ENCODE results near the gene FAM149A. TPM values are rescaled to one million over a fixed set of nuclear protein-coding genes. Genes with fewer than 3 reads are reported as not detected.

Gene FAM149A
- total RNA-seq, 2 experiments from 2014 or later: not detected

GRCh38 chr4:186121057-186121456 lies 16.6 kb downstream of the FAM149A start:
- no TSS peak for BruUV-seq (replicated peaks)
- no peaks in the 10 kb centered on the region for H3K9me2 ChIP-seq (ENCODE audit: insufficient read depth, low read length)
- intact Hi-C loops (cut with micrococcal nuclease; ENCODE audit: unreplicated experiment): no loop called here
- no peaks in the 10 kb centered on the region for H3K79me2 ChIP-seq (ENCODE audit: insufficient read depth, low read depth, low read length)
- H3K27ac ChIP-seq (ENCODE audit: low read depth, low read length, poor library complexity, severe bottlenecking): no peak overlapping the region
- H4K20me1 ChIP-seq (ENCODE audit: insufficient read depth, low read length): no peaks in the 10 kb centered on the region
- no peaks in the 10 kb centered on the region for H3K36me3 ChIP-seq (ENCODE audit: insufficient read depth, low read length)
- ChIA-PET CTCF (ENCODE audit: unreplicated experiment) (no interaction called here), POLR2A (no interaction called here)
- H3K9me3 ChIP-seq (ENCODE audit: low read length): no peaks in the 10 kb centered on the region
- H2AFZ ChIP-seq (ENCODE audit: low read length): no peak overlapping the region
- no peak for TF ChIP-seq EZH2phosphoT487 (IDR thresholded peaks at IDR 0.05; ENCODE audit: borderline replicate concordance, low read depth, low read length)
- TF ChIP-seq CTCF (conservative IDR thresholded peaks at IDR 0.05; ENCODE audit: low read length): no peak
- H3K4me1 ChIP-seq (ENCODE audit: insufficient read depth, low read length, poor library complexity, severe bottlenecking): no peaks in the 10 kb centered on the region
- H3K4me3 ChIP-seq (ENCODE audit: low read depth, low read length, poor library complexity, severe bottlenecking): no peak overlapping the region
- no peak overlapping the region for H3K4me2 ChIP-seq (ENCODE audit: low read length)
- DNase-seq (ENCODE audit: low spot score): no peak

- DNase-seq (ENCODE audit: low spot score): no peak
- TF ChIP-seq CTCF (conservative IDR thresholded peaks at IDR 0.05; ENCODE audit: low read length) (no peak), EZH2phosphoT487 (IDR thresholded peaks at IDR 0.05; ENCODE audit: borderline replicate concordance, low read depth, low read length) (no peak)
- Histone ChIP-seq H4K20me1 (ENCODE audit: insufficient read depth, low read length) (no peaks in the 10 kb centered on the region), H3K9me3 (ENCODE audit: low read length) (no peaks in the 10 kb centered on the region), H2AFZ (ENCODE audit: low read length) (no peak overlapping the region), H3K9me2 (ENCODE audit: insufficient read depth, low read length) (no peaks in the 10 kb centered on the region), H3K79me2 (ENCODE audit: insufficient read depth, low read depth, low read length) (no peaks in the 10 kb centered on the region), H3K4me3 (ENCODE audit: low read depth, low read length, poor library complexity, severe bottlenecking) (no peak overlapping the region), H3K4me2 (ENCODE audit: low read length) (no peak overlapping the region), H3K27ac (ENCODE audit: low read depth, low read length, poor library complexity, severe bottlenecking) (no peak overlapping the region), H3K4me1 (ENCODE audit: insufficient read depth, low read length, poor library complexity, severe bottlenecking) (no peaks in the 10 kb centered on the region), H3K36me3 (ENCODE audit: insufficient read depth, low read length) (no peaks in the 10 kb centered on the region)
- ChIA-PET CTCF (ENCODE audit: unreplicated experiment) (no interaction called here), POLR2A (no interaction called here)
- BruUV-seq (replicated peaks): no TSS peak
- intact Hi-C loops (cut with micrococcal nuclease; ENCODE audit: unreplicated experiment): no loop called here
Observed at GRCh38 chr4:186128842-186129241, 24.3 kb downstream of the FAM149A start.

- Histone ChIP-seq H3K36me3 (ENCODE audit: insufficient read depth, low read length) (no peaks in the 10 kb centered on the region), H3K9me2 (ENCODE audit: insufficient read depth, low read length) (no peaks in the 10 kb centered on the region), H3K4me2 (ENCODE audit: low read length) (no peak overlapping the region), H3K4me1 (ENCODE audit: insufficient read depth, low read length, poor library complexity, severe bottlenecking) (no peaks in the 10 kb centered on the region), H3K4me3 (ENCODE audit: low read depth, low read length, poor library complexity, severe bottlenecking) (no peak overlapping the region), H2AFZ (ENCODE audit: low read length) (no peak overlapping the region), H3K79me2 (ENCODE audit: insufficient read depth, low read depth, low read length) (no peaks in the 10 kb centered on the region), H3K27ac (ENCODE audit: low read depth, low read length, poor library complexity, severe bottlenecking) (no peak overlapping the region), H3K9me3 (ENCODE audit: low read length) (no peaks in the 10 kb centered on the region), H4K20me1 (ENCODE audit: insufficient read depth, low read length) (no peaks in the 10 kb centered on the region)
- POLR2A ChIA-PET: no interaction called here
- intact Hi-C loops (cut with micrococcal nuclease; ENCODE audit: unreplicated experiment): loop anchor here (10.0 kb wide), 1 partner anchor 487 kb away; no protein-coding TSS in a partner anchor
- no TSS peak for BruUV-seq (replicated peaks)
- no peak for DNase-seq (ENCODE audit: low spot score)
- CTCF ChIA-PET (ENCODE audit: unreplicated experiment): interaction anchor here (0.5 to 1.1 kb wide), 2 partner anchors 9 to 22 kb away, joined by 4 to 9 read pairs; no protein-coding TSS in a partner anchor
- TF ChIP-seq CTCF (conservative IDR thresholded peaks at IDR 0.05; ENCODE audit: low read length) (no peak), EZH2phosphoT487 (IDR thresholded peaks at IDR 0.05; ENCODE audit: borderline replicate concordance, low read depth, low read length) (no peak)
Observed at GRCh38 chr4:186131935-186132334, 27.4 kb downstream of the FAM149A start.
